GM18505 (cell line): ENCODE data around the gene PGAP3.

Source experiments
- ATAC-seq: cut with Tn5 transposase; IDR thresholded peaks from one replicate; pipeline ENCODE4 v1.9.1; 2021; ENCODE audit not compliant: unreplicated experiment
- POLR2A ChIP-seq: IDR thresholded peaks from 4 replicates; pipeline ENCODE4 v1.6.1; 2011; ENCODE audit warnings: borderline replicate concordance; ENCODE audit not compliant: insufficient read depth, insufficient read length; ENCODE audit errors: extremely low read depth

The PGAP3 gene

GRCh38 chr17:39647256-39647655, 40.6 kb downstream of the PGAP3 start:
- TF ChIP-seq POLR2A, result no peak
- no peak for ATAC-seq

- ATAC-seq, result no peak
- TF ChIP-seq POLR2A, result no peak
Measured at GRCh38 chr17:39643271-39643670, 44.6 kb downstream of the PGAP3 start.

- no peak for ATAC-seq
- no peak for TF ChIP-seq POLR2A
Measured at GRCh38 chr17:39642291-39643074, 45.4 kb downstream of the PGAP3 start.

- no peak for ATAC-seq
- no peak for TF ChIP-seq POLR2A
Measured at GRCh38 chr17:39641883-39642282, 46.0 kb downstream of the PGAP3 start.

- no peak for TF ChIP-seq POLR2A
Measured at GRCh38 chr17:39641097-39641496, 46.8 kb downstream of the PGAP3 start.

GRCh38 chr17:39640591-39641031, 47.2 kb downstream of the PGAP3 start:
- no peak for TF ChIP-seq POLR2A
- ATAC-seq, result no peak

More at GRCh38 chr17:39641097-39641496, 46.8 kb downstream of the PGAP3 start:
- ATAC-seq, result no peak

- no peak for ATAC-seq
- no peak for TF ChIP-seq POLR2A
Measured at GRCh38 chr17:39639566-39640458, 48.0 kb downstream of the PGAP3 start.

- no peak for TF ChIP-seq POLR2A
- ATAC-seq, result no peak
Measured at GRCh38 chr17:39639043-39639442, 48.8 kb downstream of the PGAP3 start.

GRCh38 chr17:39638317-39638716, 49.5 kb downstream of the PGAP3 start:
- TF ChIP-seq POLR2A, result no peak
- no peak for ATAC-seq

- peak; percentile 80 for ATAC-seq
Measured at GRCh38 chr17:39636927-39637736, 50.7 kb downstream of the PGAP3 start, which contains the start of gene STARD3. TSS of gene STARD3 (plus strand) at chr17:39637144. CDS start at chr17:39653532, 16,388 bp downstream.

GRCh38 chr17:39636587-39636926, 51.3 kb downstream of the PGAP3 start:
- peak; percentile 12 for ATAC-seq
- TF ChIP-seq POLR2A, result no peak

More at GRCh38 chr17:39636927-39637736, 50.7 kb downstream of the PGAP3 start, which contains the start of gene STARD3:
- TF ChIP-seq POLR2A, result peak; percentile 78

- no peak for TF ChIP-seq POLR2A
- ATAC-seq, result no peak
Measured at GRCh38 chr17:39635614-39636176, 52.2 kb downstream of the PGAP3 start.
